GM23248 (cell line): ENCODE results near the gene ATP10D. TPM values are rescaled to one million over a fixed set of nuclear protein-coding genes. Genes with fewer than 3 reads are reported as not detected.

Source experiments
- DNase-seq: peaks from one replicate; pipeline ENCODE4 v3.0.0-alpha.2; 2015
- H2AFZ ChIP-seq: fragments of 200-600 bp; sonication (generic); 2 replicates; pipeline ENCODE4 v1.6.1; 2016; ENCODE audit warnings: antibody characterized with exemption
- H3F3A ChIP-seq: fragments of 200-600 bp; sonication (generic); 2 replicates; pipeline ENCODE4 v1.6.1; 2016; ENCODE audit warnings: mild to moderate bottlenecking, antibody characterized with exemption, mixed run types; ENCODE audit not compliant: insufficient read depth
- H3K27ac ChIP-seq: fragments of 200-600 bp; sonication (generic); 2 replicates; pipeline ENCODE4 v1.5.1; 2016; ENCODE audit warnings: mild to moderate bottlenecking
- H3K27me3 ChIP-seq: fragments of 200-600 bp; sonication (generic); replicated peaks from 2 replicates; pipeline ENCODE4 v1.6.1; 2016; ENCODE audit warnings: mild to moderate bottlenecking; ENCODE audit not compliant: insufficient read depth
- H3K36me3 ChIP-seq: fragments of 200-600 bp; sonication (generic); 2 replicates; pipeline ENCODE4 v1.6.1; 2016; ENCODE audit warnings: low read depth, mild to moderate bottlenecking
- H3K4me1 ChIP-seq: fragments of 200-600 bp; sonication (generic); 2 replicates; pipeline ENCODE4 v1.6.1; 2016; ENCODE audit warnings: mild to moderate bottlenecking; ENCODE audit not compliant: insufficient read depth
- H3K4me2 ChIP-seq: fragments of 200-600 bp; sonication (generic); one replicate; pipeline ENCODE4 v1.6.1; 2016; ENCODE audit warnings: mild to moderate bottlenecking; ENCODE audit not compliant: unreplicated experiment
- H3K4me3 ChIP-seq: fragments of 200-600 bp; sonication (generic); 2 replicates; pipeline ENCODE4 v1.5.1; 2016; ENCODE audit warnings: mild to moderate bottlenecking
- H3K79me2 ChIP-seq: fragments of 200-600 bp; sonication (generic); 2 replicates; pipeline ENCODE4 v1.6.1; 2016; ENCODE audit warnings: mild to moderate bottlenecking; ENCODE audit not compliant: insufficient read depth
- H3K9ac ChIP-seq: fragments of 200-600 bp; sonication (generic); 2 replicates; pipeline ENCODE4 v1.6.1; 2016; ENCODE audit warnings: mild to moderate bottlenecking
- H3K9me2 ChIP-seq: fragments of 200-600 bp; sonication (generic); 2 replicates; pipeline ENCODE4 v1.6.1; 2016; ENCODE audit warnings: mixed run types, mild to moderate bottlenecking, moderate library complexity; ENCODE audit not compliant: insufficient read depth
- H3K9me3 ChIP-seq: fragments of 200-600 bp; sonication (generic); one replicate; pipeline ENCODE4 v1.6.1; 2017; ENCODE audit warnings: low read depth
- H4K20me1 ChIP-seq: fragments of 200-600 bp; sonication (generic); 2 replicates; pipeline ENCODE4 v1.6.0; 2016; ENCODE audit not compliant: insufficient read depth
- EZH2 ChIP-seq: fragments of 200-600 bp; sonication (generic); IDR thresholded peaks from 2 replicates; pipeline ENCODE4 v1.6.1; 2018; ENCODE audit warnings: antibody characterized with exemption, mild to moderate bottlenecking; ENCODE audit not compliant: insufficient read depth, poor library complexity, severe bottlenecking
- EZH2phosphoT487 ChIP-seq: fragments of 200-600 bp; sonication (generic); IDR thresholded peaks from 2 replicates; pipeline ENCODE4 v1.6.1; 2018; ENCODE audit warnings: antibody characterized with exemption, moderate library complexity, mild to moderate bottlenecking, low read depth; ENCODE audit not compliant: insufficient read depth
- WGBS, 2 experiments: methylation state at CpG; one replicate each; pipeline ENCODE4 v1.1.6; 2015 to 2017; ENCODE audit warnings: low lambda C conversion rate in 2 of 2, low coverage in 1 of 2; ENCODE audit errors: missing lambda C conversion rate in 2 of 2; 5-methylcytosine and 5-hydroxymethylcytosine counted together
- in situ Hi-C: fragments of 300-500 bp; cut with MboI; formaldehyde crosslinking; loops from 2 replicates; pipeline ENCODE4 v1.15.0; 2020
- polyA plus RNA-seq: library from polyadenylated mRNA; unstranded; fragments of >200 nt; fragmentation: Nextera tagmentation; extraction: Ambion mirVana; gene quantifications from 2 replicates; pipeline ENCODE4 v1.2.1, GENCODE V29; 2016
- total RNA-seq: library from RNA; depleted of rRNA; stranded (reverse); fragments of >200 nt; shearing (Covaris generic); gene quantifications from 2 replicates; pipeline ENCODE4 v1.2.3, GENCODE V29; 2014

Gene ATP10D
- total and polyA plus RNA-seq, 2 experiments from 2014 or later: 34.9 to 45.4 TPM

DNA sequence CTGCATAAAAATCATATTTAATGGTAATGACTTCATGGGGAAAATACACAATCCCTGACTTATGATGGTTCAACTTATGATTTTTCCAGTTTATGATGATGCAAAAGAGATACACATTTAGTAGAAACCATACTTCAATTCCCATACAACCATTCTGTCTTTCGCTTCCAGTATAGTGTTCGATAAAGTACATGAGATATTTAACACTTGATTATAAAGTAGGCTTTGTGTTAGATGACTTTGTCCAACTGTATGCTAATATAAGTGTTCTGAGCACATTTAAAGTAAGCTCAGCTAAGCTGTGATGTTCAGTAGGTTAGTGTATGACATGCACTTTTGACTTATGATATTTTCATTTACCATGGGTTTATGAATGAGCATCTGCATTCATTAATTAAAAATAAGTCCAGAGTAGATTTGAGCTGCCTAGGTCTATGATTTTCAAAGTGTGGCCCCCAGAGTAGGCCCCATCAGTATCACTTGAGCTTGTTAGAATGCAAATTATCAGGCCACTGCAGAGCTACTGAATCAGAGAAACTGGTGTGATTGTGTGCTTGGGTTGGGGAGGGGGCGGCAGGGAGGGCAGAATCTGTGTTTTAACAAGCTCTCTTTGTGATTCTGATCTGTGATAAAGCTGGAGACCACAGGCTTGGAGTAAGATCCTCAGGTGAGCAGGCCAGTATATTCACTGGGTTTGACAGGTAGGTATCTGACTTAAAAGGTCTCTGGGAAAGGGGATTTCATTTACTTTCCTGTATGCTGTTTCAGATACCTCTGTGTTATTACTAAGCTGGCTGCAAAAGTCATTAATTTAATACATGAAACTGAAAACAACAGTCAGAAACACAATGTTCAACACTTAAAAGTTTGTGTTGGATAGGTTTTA lies 8.4 kb downstream of the ATP10D start:
- Histone ChIP-seq H3K4me1 (peaks cover 19% of the 10 kb centered on the region), H4K20me1 (no peaks in the 10 kb centered on the region)

DNA sequence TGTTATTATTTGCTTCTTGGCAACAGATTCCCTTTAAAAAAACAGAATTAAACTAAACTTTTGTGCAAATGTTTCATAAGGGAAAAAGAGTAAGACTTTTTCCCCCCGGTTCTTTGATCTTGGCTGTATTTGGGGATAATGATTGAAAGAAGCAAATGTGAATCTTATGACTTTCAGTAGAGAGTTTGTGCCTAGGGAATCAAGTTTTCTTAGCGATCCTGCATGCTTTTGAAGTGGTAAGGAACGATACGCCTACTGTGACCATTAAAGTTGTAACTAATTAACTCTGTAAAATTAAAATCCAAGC lies 9.0 kb downstream of the ATP10D start:
- H3K79me2 ChIP-seq: peaks cover 82% of the 10 kb centered on the region
- H2AFZ ChIP-seq: no peak overlapping the region
- H3K9me2 ChIP-seq: no peaks in the 10 kb centered on the region
- H4K20me1 ChIP-seq: no peaks in the 10 kb centered on the region
- no peak overlapping the region for H3K4me2 ChIP-seq
- peaks cover 17% of the 10 kb centered on the region for H3K4me1 ChIP-seq
- in situ Hi-C loops: no loop called here
- H3K9ac ChIP-seq: no peak overlapping the region
- H3K27ac ChIP-seq: no peak overlapping the region
- H3K9me3 ChIP-seq: no peaks in the 10 kb centered on the region
- TF ChIP-seq EZH2phosphoT487: no peak
- TF ChIP-seq EZH2: no peak
- H3K4me3 ChIP-seq: no peak overlapping the region
- no peaks in the 10 kb centered on the region for H3F3A ChIP-seq
- DNase-seq: no peak
- no peaks in the 10 kb centered on the region for H3K27me3 ChIP-seq
- 59 to 61% methylated on average over 4 of the region's 4 CpGs for WGBS, 2 experiments
- H3K36me3 ChIP-seq: peaks cover 27% of the 10 kb centered on the region; the same call in 1 of the 2 replicates

More for the DNA sequence above, 8.4 kb downstream of the ATP10D start:
- Histone ChIP-seq H3K27me3 (no peaks in the 10 kb centered on the region), H2AFZ (no peak overlapping the region), H3K27ac (no peak overlapping the region), H3K36me3 (peaks cover 27% of the 10 kb centered on the region; the same call in 1 of the 2 replicates), H3K79me2 (peaks cover 82% of the 10 kb centered on the region), H3K9ac (no peak overlapping the region), H3K4me3 (no peak overlapping the region), H3F3A (no peaks in the 10 kb centered on the region), H3K9me2 (no peaks in the 10 kb centered on the region), H3K4me2 (no peak overlapping the region), H3K9me3 (no peaks in the 10 kb centered on the region)
- DNase-seq: no peak
- WGBS, 2 experiments: 97 to 98% methylated on average over 3 of the region's 3 CpGs
- no peak for TF ChIP-seq EZH2phosphoT487
- no peak for TF ChIP-seq EZH2
- in situ Hi-C loops: no loop called here

DNA sequence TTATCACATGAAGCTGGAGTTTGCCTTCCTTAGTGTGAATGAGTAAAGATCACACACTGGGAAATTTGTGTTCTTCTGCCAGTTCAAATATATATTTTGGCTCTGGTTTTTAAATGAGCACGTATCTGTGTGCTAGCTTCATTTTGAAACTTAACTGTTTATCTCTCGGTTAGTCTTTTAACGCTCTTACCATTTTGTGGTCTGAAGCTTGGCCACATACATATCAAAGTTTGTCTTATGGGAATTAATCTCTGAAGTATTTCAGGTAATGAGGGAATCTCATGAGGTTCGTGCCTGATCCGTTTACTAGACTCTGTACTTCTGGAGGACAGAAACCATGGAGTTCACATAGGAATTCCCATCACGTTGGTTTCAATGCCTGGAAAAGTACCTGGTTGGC lies 13.8 kb downstream of the ATP10D start:
- Histone ChIP-seq H3K79me2 (peaks cover 53% of the 10 kb centered on the region), H2AFZ (no peak overlapping the region), H3K4me3 (no peak overlapping the region), H3K4me1 (no peaks in the 10 kb centered on the region), H3K4me2 (no peak overlapping the region), H3K27me3 (no peaks in the 10 kb centered on the region), H3K27ac (no peak overlapping the region), H3K9ac (no peak overlapping the region), H3F3A (no peaks in the 10 kb centered on the region), H3K9me3 (no peaks in the 10 kb centered on the region), H3K36me3 (peaks cover 15% of the 10 kb centered on the region; the same call in 1 of the 2 replicates), H4K20me1 (no peaks in the 10 kb centered on the region), H3K9me2 (no peaks in the 10 kb centered on the region)
- WGBS, 2 experiments: 85 to 87% methylated on average over 6 of the region's 6 CpGs
- no peak for DNase-seq
- TF ChIP-seq EZH2 (no peak), EZH2phosphoT487 (no peak)
- in situ Hi-C loops: no loop called here

DNA sequence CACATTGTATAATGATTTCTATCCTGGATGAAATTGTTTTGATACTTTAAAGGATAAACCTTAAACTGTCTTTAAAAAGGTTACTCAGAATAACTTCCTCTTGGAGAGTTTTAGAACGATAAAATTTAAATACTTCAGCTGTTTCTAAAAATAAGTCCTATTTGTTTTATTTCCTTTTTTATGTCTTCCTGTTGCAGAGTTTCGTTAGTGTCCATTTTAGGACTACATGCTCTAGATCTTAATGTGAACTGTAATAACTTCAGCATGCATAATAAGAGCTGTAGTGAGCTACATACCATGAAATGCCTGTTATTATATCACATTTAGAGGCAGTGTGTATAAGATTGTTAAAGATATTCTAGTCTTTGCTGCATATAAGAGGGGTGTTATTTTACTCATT lies 14.6 kb downstream of the ATP10D start:
- Histone ChIP-seq H3K79me2 (peaks cover 47% of the 10 kb centered on the region; the same call in 1 of the 2 replicates), H3K9me2 (no peaks in the 10 kb centered on the region), H3K9ac (no peak overlapping the region), H3K36me3 (peaks cover 13% of the 10 kb centered on the region; the same call in 1 of the 2 replicates), H3K4me2 (no peak overlapping the region), H3K9me3 (no peaks in the 10 kb centered on the region), H3F3A (no peaks in the 10 kb centered on the region), H4K20me1 (no peaks in the 10 kb centered on the region), H3K4me1 (no peaks in the 10 kb centered on the region), H3K27me3 (no peaks in the 10 kb centered on the region), H3K4me3 (no peak overlapping the region), H2AFZ (no peak overlapping the region), H3K27ac (no peak overlapping the region)
- in situ Hi-C loops: no loop called here
- no peak for DNase-seq
- 89 to 91% methylated on average over 2 of the region's 2 CpGs for WGBS, 2 experiments
- no peak for TF ChIP-seq EZH2phosphoT487
- TF ChIP-seq EZH2: no peak
